GM21723 (cell line): ENCODE measurements around the gene ADGRG7.
"Not testable (repeated sequence)": the region's sequence is repeated elsewhere in the genome, so short reads cannot be mapped to it uniquely, and the experiment has no call there.

Experiments used
- ATAC-seq: cut with Tn5 transposase; IDR thresholded peaks from one replicate; pipeline ENCODE4 v1.9.1; 2021; ENCODE audit warnings: mild to moderate bottlenecking, moderate library complexity; ENCODE audit not compliant: unreplicated experiment

Gene ADGRG7

DNA sequence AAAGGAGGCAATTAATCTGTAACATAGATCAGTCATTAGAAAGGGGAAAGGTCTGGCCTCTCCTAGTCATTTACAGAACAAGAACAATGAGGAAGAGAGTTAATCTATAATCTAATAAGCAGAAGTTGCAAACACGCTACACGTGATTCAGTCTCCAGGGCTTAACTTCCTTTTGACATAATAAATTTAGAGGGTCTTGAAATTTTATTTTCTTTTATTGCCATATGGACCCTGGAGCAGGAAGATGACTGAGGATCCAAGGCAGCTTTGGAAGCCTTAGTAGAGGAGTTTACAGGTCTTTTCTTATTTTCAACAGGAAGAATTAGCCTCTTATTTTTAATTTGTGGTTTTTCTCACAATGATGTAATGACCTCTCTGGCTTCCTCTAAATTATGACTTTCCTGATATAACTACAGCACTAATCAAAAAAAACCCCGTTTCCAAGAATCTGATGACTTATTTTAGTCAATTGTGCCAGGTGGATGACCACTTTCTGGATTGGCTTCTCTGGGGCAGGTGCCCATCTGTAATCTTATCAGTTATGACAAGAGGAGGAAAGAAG, 32.2 kb downstream of the ADGRG7 start:
- ATAC-seq, result no peak

- no peak for ATAC-seq
These were observed 36.5 kb downstream of the ADGRG7 start for GRCh38 chr3:100645913-100646312.

DNA sequence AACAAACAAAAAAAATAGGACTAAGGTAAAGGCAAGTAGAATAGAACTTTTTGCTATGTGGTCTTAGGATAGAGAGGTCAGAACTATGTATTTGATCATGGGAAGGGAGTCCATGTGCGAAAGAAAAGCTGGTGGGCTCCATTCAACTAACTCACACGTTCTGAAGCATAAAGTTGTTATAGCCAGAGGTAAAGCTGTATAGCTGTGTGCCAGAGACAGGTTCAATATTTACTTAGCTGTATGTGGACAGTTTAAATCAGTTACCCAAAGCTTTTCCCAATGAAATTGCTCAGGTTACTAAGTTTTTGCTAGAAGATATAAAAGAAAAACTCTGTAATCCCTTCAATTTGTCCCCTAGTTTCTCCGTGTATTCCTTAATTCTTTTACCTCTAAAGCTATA, 37.8 kb downstream of the ADGRG7 start:
- ATAC-seq, result no peak

DNA sequence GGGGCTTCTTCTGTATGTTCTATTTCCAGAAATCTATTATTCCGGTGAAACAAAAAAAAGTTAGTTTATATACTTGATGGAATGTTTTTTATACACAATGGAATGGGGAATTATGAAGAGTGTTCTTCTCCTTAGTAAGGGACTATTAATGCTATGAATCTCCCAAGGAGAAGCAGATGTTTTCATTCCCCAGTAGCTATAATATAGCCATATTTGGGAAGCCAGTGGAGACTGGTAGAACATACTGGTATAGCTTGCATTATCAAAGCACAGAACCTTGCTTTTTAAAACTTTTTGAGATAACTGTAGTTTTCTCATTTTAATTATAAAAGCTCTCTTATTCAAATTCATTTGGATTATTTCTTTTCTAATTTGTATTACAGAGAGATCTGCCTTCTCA, 38.3 kb downstream of the ADGRG7 start:
- ATAC-seq, result no peak

DNA sequence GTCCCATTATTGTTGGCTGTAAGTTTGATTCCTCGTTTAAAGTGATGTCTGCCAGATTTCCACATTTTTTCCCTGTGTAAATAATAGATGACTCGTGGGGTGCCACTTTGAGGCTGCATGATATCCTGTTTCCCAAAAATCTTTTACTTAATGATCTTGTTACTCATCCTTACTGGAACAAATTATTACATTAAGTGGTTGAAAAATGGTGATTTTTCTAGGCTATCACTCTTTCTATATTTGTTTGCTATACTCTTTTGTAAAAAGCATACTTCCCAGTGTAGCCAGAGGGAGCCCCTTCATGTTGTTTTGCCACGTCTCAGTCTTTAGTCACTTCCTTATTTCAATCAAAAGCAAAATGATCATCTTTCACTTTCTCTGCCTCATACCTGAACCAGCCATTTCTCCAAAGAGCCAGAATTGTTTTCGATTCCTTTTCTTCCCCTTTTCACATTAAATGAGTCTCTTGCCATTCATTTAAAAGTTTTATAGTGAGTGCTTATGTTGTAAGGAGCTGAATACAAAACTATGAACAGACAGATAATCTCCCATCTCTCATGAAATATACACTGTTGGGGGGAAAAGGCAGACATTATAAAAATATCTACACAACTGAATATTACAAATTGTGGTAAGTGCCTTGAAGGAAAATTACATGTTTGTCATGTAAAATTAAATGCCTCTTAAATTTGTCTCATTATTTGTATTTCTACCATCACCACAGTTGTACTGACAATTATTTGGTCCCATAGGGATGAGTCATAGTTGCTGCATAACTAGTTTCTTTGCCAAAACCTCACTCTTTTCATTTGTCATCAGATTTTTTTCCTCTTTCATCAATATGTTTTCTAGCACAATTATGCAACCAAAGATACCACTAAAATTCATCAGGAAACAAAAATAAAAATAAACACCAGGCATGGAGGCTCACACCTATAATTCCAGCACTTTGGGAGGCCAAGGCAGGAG, 41.5 kb downstream of the ADGRG7 start:
- ATAC-seq, result peak; percentile 99

GRCh38 chr3:100653604-100654294, 44.3 kb downstream of the ADGRG7 start:
- no peak for ATAC-seq

GRCh38 chr3:100656945-100657344, 47.5 kb downstream of the ADGRG7 start:
- ATAC-seq, result no peak

- not testable (repeated sequence) for ATAC-seq
These were observed 51.9 kb downstream of the ADGRG7 start for GRCh38 chr3:100661294-100661693.

DNA sequence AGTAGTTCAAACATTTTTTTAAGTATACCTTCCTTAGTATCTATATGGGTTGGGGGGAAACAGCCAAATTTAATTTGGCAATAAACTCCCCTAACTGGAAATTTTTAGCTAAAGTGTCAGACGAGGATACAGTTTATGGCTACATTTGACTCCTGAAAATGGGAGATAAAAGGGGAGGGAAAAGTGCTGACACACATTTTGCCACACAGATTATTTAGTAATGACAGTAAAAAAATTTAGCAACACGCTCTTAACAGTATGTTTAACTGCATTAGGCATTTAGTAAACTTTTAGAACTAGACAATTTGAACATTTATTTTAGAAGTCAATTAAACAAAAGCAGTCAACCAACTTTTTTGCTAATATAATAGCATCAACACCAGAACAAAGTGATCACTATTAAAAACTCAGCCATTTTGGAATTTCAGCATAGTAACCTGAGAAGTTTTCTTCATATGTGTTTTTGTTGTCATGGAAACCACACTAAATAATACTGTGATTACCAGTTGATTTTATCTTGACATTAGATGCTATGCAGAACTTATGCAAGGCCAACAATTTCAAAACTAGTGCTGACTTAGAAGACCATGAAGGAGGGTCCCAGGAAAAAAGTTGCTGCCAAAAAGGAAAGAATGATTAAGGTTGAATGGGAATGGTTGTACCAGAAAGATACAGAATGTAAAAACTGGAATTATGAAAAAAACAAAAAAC, 52.9 kb downstream of the ADGRG7 start:
- no peak for ATAC-seq

DNA sequence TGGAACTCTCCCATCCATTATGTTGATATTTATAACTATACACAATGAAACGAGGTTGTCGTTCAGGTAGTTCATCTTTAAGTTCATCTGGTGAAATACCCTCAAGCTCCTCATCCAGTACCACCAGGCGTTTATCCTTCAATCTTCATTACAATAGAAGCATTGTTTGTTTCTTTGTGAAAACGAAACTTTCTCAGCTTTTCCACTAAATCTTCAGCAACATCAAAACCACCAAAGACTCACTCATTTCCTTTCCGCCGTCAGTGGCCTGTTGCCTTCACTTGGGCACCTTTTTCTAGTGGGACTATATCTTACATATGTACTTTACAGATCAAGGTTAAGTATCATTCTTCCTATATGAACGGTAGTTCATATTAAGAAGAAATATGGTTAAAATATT, 55.8 kb downstream of the ADGRG7 start:
- no peak for ATAC-seq

- not testable (repeated sequence) for ATAC-seq
These were observed 57.3 kb downstream of the ADGRG7 start for GRCh38 chr3:100666699-100667098.

GRCh38 chr3:100667316-100667715, 57.9 kb downstream of the ADGRG7 start:
- not testable (repeated sequence) for ATAC-seq

DNA sequence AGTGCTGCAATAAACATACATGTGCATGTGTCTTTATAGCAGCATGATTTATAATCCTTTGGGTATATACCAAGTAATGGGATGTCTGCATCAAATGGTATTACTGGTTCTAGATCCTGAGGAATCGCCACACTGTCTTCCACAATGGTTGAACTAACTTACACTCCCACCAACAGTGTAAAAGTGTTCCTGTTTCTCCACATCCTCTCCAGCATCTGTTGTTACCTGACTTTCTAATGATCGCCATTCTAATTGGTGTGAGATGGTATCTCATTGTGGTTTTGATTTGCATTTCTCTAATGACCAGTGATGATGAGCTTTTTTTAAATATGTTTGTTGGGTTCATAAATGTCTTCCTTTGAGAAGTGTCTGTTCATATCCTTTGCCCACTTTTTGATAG, 61.6 kb downstream of the ADGRG7 start:
- not testable (repeated sequence) for ATAC-seq

GRCh38 chr3:100681496-100681895, 72.1 kb downstream of the ADGRG7 start:
- no peak for ATAC-seq

- ATAC-seq, result no peak
These were observed 72.9 kb downstream of the ADGRG7 start for GRCh38 chr3:100682056-100682853.

GRCh38 chr3:100682854-100683760, 73.7 kb downstream of the ADGRG7 start:
- no peak for ATAC-seq

- ATAC-seq, result no peak
These were observed 83.8 kb downstream of the ADGRG7 start for GRCh38 chr3:100693225-100693624.

- ATAC-seq, result no peak
These were observed 86.3 kb downstream of the ADGRG7 start for GRCh38 chr3:100695696-100696095.

GRCh38 chr3:100696161-100696560, 86.8 kb downstream of the ADGRG7 start:
- ATAC-seq, result no peak
